ENCODE measurements around the gene GCGR.

Gene GCGR

GRCh38 chr17:81803728-81804558 is at the start of gene GCGR:
TSS of gene GCGR (plus strand) at chr17:81804150. CDS start at chr17:81809019, 4,869 bp downstream.
- no peak for DNase-seq (ENCODE audit: low spot score)

GRCh38 chr17:81792675-81793615 is 11.0 kb upstream of the GCGR start:
- DNase-seq (ENCODE audit: low spot score) = no peak

- DNase-seq (ENCODE audit: low spot score) = no peak
These were observed 9.9 kb upstream of the GCGR start for GRCh38 chr17:81794074-81794476.

- no peak for DNase-seq (ENCODE audit: low spot score)
These were observed 9.4 kb upstream of the GCGR start for GRCh38 chr17:81794509-81794908.

GRCh38 chr17:81801327-81801726 is 2.6 kb upstream of the GCGR start:
- DNase-seq (ENCODE audit: low spot score) = no peak

GRCh38 chr17:81802048-81802758 is 1.7 kb upstream of the GCGR start:
- DNase-seq (ENCODE audit: low spot score) = no peak

- no peak for DNase-seq (ENCODE audit: low spot score)
These were observed 900 bp upstream of the GCGR start for GRCh38 chr17:81802856-81803643.

- no peak for DNase-seq (ENCODE audit: low spot score)
These were observed 829 bp downstream of the GCGR start for GRCh38 chr17:81804559-81805399.

- no peak for DNase-seq (ENCODE audit: low spot score)
These were observed 1.9 kb downstream of the GCGR start for GRCh38 chr17:81805707-81806460.

GRCh38 chr17:81806461-81807209 is 2.7 kb downstream of the GCGR start:
- DNase-seq (ENCODE audit: low spot score) = no peak

- DNase-seq (ENCODE audit: low spot score) = no peak
These were observed 3.3 kb downstream of the GCGR start for GRCh38 chr17:81807210-81807719.

GRCh38 chr17:81807839-81808238 is 3.9 kb downstream of the GCGR start:
- no peak for DNase-seq (ENCODE audit: low spot score)

GRCh38 chr17:81808778-81809555 is 5.0 kb downstream of the GCGR start:
- no peak for DNase-seq (ENCODE audit: low spot score)

GRCh38 chr17:81809556-81809998 is 5.6 kb downstream of the GCGR start:
- no peak for DNase-seq (ENCODE audit: low spot score)

GRCh38 chr17:81810476-81810875 is 6.5 kb downstream of the GCGR start:
- no peak for DNase-seq (ENCODE audit: low spot score)

GRCh38 chr17:81810892-81811704 is 7.1 kb downstream of the GCGR start:
- no peak for DNase-seq (ENCODE audit: low spot score)
